ENCODE results near the gene SEMA4C.
"Not testable (repeated sequence)": the region's sequence is repeated elsewhere in the genome, so short reads cannot be mapped to it uniquely, and the experiment has no call there.

SEMA4C gene

DNA sequence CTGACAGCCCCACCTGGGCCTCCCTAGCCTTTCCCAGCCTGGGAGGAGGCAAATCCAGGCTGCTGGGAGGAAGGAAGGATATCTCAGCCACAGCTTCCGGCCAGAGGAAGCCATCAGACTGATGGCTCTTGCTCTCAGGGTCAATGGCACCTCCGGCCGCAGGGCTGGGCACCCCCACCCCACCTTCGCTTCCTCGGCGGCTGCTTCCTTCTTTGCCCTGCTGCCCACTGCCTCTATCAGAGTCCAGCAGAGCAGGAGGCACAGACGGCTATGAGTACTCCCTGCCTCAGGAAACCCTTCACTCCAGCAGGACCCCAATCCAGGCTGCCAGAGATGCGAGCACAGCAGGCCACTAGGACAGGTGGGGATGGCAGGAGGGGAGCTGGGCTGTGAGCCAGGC, 3.3 kb downstream of the SEMA4C start:
- no peak for DNase-seq (ENCODE audit: low spot score)

DNA sequence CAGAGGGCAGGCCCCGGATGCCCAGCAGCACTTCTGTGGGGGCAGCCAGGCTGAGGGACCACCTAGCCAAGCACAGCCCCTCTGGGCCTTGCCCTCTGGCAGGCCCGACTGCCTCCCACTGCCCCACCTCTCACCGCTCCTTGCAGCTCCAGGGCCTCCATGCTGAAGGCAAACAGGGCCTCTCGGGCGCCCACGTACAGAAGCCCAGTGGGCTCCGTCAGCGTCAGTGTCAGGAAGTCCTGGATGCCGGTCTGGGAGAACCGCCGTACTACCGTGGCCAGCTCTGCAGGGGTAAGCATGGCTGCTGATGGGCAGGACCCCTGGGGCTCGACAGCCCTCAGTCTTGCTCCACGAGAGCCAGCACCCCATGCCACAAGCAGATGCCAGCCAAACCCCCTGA, 3.7 kb downstream of the SEMA4C start:
- no peak for DNase-seq (ENCODE audit: low spot score)

DNA sequence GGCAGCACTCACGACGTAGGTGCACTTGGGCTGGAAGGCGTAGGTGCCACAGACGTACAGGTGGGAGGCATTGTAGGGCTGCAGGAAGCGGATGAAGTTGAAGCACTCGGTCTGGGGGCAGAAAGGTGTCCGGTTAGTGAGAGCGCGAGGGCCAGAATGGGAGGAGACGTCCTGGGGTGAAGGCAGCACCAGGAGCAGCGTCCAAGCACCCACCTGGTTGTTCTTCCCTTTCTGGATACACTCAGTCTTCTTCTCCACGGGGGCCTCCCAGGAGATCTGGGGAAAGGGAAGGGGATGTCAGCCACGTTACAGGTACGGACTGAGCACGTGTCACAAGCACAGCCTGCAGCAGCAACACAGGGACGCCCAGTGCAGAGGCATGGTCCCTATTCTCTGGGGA, 4.2 kb downstream of the SEMA4C start:
- no peak for DNase-seq (ENCODE audit: low spot score)

DNA sequence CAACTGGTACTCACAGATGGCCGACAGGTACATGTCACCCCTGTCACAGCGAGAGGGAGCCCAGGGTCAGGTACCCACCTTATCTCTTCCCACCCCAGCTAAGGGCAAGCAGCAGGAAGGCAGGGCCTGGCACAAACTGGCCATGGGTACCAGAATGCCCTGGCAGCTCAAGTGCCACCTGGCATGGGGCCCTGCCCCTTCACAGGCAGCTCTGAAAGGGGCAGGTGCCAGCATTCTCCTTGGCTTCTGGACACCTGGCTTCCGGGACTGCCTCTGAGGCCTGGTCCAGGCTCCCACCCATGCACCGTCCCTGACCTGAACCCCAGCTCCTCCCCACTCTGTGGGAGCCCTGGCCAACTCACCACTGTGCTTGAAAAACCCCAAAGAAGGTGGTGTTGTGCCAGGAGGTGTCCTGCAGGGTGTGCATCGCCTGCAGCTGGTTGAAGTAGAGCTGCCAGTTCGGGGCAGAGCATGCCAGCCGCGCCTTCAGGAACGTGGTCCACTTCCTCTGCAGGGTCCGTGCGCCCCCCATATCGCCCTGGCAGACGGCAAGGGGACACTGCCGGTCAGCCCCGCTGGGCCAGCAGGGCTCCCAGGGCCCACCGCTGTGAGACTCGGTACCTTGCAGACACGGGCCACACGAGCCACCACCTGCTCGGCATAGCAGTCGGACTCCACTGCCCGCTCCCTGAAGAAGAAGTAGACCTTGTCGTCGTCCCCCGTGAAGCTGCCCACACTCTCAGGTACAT, 5.4 kb downstream of the SEMA4C start:
- DNase-seq (ENCODE audit: low spot score) = no peak

DNA sequence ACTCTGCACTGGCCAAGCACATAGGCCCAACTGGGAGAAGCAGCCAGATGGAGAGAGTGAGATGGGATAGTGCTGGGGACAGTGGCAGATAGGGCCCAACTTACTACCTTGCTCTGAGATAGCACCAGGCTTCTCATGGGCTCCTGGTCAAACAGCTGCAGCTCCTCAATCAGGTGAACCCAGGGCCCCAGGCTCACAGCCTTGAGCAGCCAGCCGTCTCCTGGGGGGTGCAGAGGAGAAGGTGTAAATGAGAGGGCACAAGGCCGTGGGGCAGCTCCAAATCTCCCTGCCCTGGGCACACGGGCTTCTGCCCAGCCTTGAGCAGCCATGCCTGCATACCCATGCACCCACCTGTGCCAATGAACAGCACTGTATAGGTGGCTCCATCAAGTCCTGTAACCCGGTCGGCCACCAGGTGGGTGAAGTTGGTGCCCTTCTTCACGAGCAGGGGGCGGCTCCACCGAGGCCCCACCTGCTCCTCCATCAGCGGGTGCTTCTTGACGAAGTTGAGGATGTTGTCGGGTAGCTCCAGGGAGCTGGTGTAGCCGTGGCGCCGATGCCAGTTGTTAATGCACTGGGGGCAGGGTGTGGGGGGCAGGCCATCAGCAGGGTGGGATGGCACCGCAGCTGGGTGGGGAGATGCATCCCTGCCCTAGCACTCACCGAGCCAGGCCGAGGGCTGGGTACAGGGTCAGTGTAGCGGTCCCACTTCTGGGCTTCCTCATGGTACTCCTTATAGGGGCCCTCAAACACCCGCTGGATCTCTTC, 6.1 kb downstream of the SEMA4C start:
- no peak for DNase-seq (ENCODE audit: low spot score)

DNA sequence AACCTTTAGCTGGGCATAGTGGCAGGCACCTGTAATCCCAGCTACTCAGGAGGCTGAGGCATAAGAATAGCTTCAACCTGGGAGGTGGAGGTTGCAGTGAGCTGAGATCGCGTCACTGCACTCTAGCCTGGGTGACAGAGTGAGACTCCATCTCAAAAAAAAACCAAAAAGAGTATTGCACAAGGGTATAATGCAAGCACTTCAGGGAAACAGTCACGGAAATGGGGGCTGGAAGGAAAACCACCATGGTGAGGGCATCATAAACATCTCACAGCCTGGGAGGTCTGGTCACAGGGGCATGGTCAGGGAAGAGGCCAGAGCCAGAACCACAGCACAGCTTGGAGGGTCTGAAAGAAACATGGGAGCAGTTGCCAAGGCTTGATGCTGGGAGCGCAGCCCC, 6.8 kb downstream of the SEMA4C start:
- DNase-seq (ENCODE audit: low spot score) = not testable (repeated sequence)

DNA sequence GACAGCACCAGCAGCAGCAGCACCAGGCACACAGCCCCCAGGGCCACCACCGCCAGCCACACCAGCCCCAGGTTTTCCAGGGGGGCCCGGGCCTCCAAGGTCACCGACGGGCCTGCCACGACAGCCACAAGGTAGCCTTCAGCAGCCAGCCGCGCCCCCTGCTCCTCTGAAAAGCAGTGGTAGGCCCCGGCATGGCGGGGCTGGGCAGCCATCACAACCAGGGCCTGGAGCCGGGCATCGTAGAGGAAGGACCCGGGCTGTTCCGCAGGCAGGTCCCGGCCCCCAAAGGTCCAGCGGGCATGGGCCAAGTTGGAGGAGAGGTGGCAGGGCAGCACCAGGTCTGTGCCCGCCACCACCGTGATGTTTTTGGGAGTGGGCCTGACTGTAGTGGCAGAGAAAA, 8.8 kb downstream of the SEMA4C start:
- no peak for DNase-seq (ENCODE audit: low spot score)

DNA sequence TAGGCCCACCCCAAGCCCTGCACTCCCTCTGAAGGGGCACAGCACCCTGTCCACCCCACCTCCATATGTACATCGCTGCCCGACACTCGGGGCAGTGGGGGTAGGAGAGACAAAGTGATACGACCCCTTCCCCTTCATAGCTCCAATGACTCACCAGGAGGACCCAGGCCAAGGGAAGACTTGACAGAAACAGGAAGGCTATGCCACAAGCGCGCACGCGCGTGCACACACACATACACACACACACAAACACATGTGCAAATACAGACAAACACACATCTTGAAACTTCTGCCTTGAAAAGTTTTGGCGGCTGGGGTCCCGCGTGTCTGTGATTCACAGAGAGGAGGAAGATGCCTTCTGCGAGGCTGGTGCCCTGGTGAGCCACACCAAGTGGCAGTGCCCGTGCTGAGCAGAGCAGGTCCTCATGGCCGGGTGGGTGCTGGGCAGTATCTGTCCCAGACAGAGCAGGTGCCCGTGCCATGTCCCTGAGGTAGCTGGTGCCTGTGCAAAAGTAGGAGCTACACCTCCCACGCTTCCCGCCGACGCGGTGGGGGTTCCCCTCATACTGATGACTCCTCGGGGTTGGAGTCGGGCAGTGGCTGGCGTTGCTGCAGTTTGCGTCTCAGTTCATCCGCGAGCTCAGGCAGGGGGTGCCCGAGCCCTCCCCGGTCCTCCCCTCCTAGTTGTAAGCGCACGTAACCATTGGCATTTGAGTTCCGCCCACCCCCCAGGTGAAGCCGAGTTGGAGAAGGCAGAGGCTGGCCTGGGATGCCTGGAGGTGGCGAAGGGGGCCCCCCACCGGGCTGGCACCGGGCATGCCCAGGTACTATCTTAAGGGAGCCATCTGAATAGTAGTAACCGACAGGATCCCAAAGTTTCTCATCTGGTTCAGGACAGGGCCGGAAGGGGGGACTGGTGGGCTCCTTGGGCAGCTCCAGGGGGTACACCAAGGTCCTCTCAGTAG, 9.5 kb downstream of the SEMA4C start:
- no peak for DNase-seq (ENCODE audit: low spot score)

DNA sequence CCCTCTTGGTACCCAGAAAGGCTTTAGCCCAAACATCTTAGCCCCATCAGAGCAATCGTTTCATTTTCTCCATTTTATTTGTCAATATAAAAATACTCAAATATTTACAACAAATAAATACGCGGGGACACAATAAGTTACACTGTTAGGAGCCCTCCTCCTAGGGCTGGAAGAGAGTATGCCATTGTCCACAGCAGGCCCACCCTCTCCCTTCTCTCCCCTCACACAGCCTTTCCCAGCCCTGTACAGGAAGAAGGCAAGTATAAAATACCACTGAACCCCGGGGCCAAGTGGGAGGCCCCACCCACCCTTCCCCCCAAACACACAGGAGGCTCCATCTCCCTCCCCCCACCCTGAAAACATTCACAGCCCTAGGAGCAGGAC, 10.2 kb downstream of the SEMA4C start:
- DNase-seq (ENCODE audit: low spot score) = no peak

DNA sequence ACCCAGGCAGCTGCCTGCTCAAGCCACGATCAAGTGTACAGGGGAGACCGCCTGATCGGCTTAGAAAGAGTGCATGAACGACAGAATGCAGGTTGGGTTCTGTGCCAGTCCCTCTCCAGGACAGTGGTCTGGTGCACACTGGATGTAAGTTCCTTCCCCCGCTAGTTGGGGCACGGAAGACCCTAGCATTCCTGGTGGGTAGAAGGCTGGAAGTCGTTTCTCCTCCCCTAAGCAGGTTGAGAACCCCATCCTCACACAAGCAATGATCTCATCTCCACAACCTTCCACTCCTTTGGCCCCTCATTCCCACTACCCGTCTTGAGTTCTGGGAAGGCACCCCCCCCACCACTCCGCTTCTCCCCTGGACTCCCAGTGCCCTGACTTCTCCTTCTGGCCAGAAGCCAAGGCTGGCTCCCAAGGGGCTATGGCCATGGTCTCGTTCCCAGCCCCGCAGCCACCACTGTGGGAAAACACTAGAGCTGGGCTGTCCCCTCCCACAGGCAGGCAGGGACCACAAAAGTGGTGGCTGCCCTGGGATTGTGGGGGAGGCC, 10.7 kb downstream of the SEMA4C start:
- no peak for DNase-seq (ENCODE audit: low spot score)

DNA sequence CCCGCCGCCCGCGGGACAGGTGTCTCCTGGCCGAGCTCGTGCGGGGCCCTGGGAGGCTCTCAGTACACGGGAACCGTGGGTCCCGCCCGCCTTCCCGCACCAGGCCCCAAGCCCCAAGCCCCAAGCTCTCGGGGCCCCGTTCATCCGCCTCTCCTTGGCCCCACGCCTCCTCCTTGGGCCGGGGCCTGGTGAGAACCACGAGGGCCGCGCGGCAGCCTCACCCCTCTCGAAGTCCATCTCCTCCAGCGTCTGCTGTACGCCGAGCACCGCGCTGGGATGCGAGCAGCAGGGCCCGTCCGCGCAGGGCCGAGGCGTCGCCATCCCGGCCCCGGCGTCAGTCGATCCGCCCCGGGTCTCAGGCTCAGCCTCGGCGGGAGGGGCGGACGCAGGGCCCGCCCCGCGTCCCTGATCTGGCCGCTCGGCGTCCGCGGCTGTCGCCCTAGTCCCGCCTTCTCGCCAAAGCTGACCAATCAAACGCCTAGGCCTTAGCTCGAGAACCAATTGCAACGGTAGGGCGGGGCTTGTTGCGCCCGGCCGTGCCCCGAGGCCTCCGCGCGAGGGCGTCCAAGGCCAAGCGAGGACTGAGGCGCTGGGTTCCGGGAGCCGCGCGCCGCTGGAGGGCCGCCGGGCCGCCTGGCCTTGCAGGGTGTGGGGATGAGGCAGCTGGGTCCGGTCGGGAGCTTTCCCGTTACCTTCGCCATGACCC, 12.1 kb downstream of the SEMA4C start, which contains the start of gene ANKRD39:
Gene ANKRD39, minus strand, starts transcription at position 350 of the 706 bp plus-strand sequence. Its CDS starts 29 bp downstream, at position 321.
- DNase-seq (ENCODE audit: low spot score) = peak; percentile 99

DNA sequence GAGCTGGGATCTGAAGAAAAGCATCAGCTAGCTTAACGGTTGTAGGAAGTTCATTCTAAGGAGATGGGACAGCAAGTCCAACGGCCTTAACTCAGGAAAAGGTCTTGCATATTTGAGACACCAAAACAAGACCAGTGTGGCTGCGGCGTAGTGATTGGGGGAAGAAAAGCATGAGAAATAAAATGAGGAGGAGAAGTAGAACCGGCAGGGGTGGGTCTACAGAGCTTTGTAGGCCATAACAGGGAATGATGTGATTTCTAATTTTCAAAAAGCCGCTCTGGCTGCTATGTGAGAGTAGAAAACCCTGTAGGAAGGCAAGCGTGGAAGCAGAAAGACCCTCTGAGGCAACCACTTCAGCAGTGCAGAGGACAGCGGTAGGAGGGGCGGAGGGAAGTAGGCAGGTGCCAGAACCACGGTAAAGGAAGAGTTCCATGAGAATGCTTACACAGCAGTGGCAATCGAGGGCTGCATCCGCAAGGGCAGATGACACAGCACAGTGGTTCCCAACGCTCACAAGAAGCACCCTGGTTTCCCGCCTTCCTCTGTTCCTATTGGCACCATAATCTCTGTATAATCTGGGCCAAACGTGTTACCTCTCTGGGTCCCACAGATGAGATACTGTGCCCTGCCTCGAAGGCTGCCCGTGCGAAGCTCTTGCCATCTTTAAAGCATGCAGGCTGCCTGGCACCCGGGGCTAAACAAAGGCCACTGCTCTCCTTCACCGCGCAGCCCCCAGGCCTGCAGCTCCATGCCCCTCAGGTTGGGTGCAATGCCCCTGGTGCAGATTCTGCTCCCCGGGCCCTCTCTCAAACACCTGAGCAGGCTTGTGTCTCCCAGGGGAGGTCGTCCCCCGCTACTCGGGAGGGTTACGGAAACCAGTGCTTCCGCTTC, 12.9 kb downstream of the SEMA4C start:
- DNase-seq (ENCODE audit: low spot score) = no peak

DNA sequence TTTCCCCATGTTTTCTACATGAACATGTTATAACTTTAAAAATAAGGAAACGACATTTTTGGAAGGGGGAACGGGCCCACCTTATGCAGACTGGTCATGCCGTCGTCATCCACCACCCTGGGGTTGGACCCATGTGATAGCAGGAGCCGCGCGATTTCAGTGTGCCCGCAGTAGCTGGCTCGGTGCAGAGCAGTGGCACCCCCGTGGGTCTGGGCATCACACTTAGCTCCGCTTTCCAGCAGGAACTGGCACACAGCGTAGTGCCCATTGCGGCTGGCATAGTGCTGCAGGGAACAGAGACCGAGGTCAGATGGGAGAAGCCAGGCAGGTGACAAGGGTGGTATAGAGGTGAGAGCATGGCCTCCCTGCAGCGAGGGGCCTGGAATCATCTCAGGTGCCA, 16.6 kb downstream of the SEMA4C start:
- DNase-seq (ENCODE audit: low spot score) = no peak

DNA sequence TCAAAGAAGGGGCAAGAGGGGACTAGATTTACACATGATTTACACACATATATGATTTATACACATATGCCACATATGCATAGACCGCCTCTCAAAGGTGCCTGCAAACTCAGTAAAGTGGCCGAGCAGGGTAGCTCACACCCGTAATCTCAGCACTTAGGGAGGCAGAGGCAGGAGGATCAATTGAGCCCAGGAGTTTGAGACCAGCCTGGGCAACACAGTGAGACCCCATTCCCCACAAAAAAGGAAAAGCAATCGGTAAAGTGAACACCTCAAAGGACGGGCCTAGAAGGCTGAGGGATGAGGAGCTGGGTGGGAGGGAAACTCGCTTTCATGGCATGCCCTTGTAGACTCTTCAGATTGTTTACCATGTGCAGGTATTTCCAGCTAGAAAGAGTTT, 17.2 kb downstream of the SEMA4C start:
- no peak for DNase-seq (ENCODE audit: low spot score)

DNA sequence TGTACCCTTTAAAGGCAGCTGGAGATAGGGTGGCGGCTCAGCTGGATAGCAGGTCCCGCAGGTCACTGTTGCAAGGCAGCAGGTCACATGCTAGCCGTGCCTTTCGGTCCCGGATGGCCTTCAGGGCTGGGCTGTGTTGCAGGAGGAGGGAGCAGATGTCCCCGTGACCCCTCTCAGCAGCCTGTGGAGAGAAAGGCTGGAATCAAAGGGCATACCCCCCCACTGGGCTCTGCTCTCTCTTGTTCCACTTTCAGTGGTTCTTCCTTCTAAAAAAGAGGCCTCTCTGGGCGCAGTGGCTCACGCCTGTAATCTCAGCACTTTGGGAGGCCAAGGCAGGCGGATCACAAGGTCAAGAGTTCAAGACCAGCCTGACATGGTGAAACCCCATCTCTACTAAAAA, 21.6 kb downstream of the SEMA4C start:
- no peak for DNase-seq (ENCODE audit: low spot score)

DNA sequence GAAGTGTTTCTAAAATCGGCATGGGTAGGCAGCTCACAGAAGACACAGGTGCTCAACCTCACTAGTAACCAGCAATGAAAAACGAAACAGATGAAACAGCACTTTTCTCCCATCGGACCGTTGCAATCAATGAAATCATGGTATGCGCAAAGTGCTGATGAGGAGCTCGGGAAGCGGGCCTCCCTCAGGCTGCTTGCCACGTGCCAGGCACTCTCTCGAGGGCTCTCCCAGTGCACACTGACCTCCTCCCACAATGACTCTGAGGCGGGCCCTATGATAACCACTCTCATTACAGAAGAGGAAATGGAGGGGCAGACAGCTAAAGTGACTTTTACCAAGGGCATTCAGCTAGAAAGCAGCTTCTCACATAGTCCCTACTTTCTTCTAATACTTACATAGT, 22.3 kb downstream of the SEMA4C start:
- no peak for DNase-seq (ENCODE audit: low spot score)

DNA sequence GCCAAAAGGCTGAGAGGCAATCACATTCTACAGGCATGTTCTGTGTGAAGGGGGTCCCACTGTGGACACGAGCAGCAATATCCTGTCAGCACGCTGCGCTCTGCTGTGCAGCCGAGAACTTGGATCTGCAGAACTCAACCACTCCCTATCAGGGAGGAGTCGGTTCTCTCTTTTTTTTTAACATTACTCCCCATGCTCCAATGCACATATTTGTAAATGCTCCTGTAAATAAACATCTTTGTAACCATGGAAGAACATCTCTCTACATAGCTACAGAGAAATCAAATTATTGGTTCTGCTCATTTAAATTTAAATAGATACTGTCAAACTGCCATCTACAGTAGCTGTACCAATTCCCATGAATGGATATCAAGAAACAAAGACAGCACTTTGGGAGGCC, 23.1 kb downstream of the SEMA4C start:
- DNase-seq (ENCODE audit: low spot score) = no peak

DNA sequence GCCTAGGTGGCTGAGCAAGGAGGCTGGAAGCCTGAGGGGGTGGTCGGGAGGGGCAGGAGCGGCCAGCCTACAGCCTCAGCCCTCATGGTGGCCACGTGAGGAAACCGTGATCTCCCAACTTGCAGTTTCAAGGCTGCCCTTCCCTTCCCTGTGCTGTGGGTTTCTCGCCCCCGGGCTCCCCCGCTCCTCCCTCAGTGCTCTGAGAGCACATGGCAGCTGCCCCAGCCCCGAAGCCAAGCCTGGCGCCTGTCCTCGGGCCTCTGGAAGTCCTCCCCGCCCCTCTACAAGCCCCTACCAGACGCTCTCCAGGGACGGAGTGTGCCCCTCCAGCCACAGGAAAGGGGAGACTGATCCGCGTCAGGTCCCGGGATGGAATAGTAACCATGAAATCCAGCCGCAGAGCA, 25.5 kb downstream of the SEMA4C start:
- DNase-seq (ENCODE audit: low spot score) = no peak

DNA sequence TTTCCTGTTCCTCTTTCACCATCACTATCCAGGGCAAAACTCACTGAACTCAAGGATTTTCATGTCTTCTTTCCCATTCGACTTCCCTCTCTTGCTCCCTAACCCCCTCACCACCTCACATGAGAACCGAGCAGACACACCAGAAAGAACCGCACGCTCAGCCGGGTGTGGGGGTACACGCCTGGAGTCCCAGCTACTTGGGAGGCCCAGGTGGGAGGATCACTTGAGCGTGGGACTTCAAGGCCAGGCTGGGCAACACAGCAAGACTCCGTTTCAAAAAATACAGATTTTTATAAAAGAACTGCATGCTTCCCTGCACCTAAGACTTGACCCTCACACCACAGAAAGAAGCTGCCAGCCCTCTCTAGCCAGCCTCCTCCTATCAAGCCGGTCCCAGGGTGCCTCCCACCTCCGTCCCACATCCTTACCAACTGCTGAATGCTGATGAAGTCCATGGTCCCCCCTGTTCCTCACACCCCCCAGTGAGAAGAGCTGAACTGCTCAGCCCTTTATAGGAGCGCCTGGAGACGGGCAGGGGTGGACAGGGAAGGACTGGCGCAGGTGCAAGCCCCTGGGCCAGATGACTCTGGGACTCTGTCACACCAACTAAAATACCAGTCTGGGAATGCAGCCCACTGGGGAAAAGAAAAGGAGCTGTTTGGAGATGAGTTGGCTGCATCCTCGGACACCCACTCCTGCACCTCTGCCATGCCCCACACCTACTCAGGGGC, 26.2 kb downstream of the SEMA4C start, which contains the start of gene ANKRD23:
Gene ANKRD23, minus strand, starts transcription at position 484 of the 731 bp plus-strand sequence. Its CDS starts 29 bp downstream, at position 455.
- DNase-seq (ENCODE audit: low spot score) = no peak

DNA sequence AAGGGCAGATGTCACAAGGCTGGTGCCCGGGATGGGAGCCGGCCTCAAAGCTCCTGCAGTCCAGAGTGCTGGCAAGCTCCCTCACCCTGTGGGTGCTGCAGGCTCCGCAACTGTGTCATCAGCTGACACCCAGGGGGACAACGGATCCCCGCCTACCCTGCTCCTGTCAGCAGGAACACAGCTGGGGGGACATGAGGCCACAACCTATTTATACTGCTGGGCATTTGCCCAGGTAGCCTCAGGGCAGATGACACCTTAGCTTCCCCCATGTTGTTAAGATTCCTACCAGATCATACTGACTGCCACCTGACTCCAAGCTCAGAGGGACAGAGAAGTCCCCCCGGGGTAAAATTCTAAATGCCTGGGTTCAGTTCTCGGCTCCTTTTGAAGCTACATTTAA, 27.3 kb downstream of the SEMA4C start:
- DNase-seq (ENCODE audit: low spot score) = no peak
